HuH-7.5 (cell line): ENCODE measurements around the gene GFM1.
A peak's percentile ranks its signal among the peaks of the same experiment; 100 is the strongest.

Experiments used
- DNase-seq: peaks from one replicate; pipeline ENCODE4 v3.0.0; 2011; ENCODE audit warnings: low spot score

The GFM1 gene

DNA sequence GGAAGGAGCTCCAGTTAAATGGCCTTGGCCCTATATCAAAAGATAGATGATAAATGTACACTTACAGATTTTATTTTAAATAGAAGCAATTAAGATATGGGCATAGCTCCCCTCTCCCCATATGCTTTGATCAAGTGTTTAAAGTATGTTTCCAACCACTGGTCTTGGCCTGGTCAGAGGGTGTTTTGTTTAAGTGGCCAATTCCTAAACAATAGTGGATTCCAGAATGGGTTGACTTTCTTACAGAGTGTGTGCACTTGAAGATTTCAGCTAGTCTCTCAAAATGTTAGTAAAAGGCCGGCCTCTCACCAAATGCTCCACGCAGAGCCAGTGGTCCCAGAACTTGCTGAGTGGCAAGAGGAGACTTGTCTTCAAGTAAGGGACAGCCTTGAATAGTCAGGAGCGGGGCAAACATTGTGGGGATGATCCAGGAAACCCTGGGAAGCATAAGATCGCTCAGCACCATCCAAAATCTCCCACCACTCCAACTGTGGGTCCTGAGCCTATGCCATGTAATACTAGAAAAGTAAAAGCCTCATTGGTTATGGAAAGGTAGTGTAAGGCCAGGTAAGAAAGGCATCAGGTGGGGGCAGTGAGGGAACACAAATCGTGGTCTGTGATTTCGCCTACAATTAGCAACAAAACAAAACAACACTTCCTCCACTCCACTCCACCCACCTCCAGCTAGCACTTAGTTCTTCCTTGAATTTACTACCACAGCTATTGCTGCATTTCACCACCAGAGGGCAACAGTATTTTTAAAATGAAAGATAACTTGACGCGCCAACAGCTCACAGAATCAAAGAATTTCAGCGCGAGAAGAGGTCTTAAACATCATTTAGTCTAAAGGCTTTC is 83.1 kb downstream of the GFM1 start:
- DNase-seq: peak; percentile 72

DNA sequence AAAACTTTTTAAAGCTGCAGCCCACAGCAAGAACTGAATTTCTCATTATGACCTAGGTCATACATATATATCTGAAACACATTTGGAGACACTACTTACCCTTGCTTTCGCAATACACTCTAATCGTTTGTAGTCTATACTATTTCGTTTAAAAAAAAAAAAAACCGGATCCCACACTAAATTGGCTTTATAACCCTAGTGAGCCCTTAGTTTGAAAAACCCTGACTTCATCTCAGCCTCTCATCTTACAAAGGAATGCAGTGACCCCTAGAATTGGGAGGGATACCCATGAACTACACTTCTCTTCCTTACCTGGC is 83.7 kb downstream of the GFM1 start:
- DNase-seq: no peak

DNA sequence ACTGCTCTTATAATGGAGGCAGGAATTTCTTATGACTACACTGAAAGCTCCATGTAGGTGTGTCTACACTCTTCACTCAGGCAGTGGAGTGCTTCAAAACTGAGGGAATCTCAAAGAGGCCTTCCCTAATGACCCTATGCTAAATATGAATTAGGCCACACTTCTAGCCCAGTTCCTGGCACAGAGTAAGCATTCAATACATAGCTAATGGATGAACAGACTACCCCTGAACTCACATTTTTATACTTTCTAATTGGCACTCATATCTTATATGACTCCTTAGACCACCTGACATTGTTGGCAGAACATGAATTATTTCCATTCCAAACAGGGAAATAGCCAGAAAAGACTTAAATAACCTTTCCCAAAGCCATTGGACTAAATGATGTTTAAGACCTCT is 84.5 kb downstream of the GFM1 start:
- DNase-seq: no peak

DNA sequence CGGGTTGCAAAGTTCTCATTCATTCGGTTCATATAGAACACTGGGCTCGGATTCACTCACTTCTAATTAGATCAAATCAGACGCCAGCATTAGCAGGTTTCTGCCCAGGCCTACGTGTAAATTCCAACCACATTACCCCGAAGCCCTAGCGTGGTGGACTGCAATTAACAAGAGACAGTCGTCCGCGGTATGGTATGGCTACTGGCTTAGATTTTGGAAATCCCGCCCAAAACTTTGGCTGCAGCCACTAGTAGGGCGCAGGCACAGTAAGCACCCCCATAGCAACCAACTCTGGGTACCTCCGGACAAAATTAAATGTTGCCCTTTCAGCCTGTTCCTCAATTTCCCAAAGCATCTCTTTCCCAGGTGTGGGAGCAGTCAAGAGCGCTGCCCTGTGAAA is 87.2 kb downstream of the GFM1 start:
- no peak for DNase-seq

DNA sequence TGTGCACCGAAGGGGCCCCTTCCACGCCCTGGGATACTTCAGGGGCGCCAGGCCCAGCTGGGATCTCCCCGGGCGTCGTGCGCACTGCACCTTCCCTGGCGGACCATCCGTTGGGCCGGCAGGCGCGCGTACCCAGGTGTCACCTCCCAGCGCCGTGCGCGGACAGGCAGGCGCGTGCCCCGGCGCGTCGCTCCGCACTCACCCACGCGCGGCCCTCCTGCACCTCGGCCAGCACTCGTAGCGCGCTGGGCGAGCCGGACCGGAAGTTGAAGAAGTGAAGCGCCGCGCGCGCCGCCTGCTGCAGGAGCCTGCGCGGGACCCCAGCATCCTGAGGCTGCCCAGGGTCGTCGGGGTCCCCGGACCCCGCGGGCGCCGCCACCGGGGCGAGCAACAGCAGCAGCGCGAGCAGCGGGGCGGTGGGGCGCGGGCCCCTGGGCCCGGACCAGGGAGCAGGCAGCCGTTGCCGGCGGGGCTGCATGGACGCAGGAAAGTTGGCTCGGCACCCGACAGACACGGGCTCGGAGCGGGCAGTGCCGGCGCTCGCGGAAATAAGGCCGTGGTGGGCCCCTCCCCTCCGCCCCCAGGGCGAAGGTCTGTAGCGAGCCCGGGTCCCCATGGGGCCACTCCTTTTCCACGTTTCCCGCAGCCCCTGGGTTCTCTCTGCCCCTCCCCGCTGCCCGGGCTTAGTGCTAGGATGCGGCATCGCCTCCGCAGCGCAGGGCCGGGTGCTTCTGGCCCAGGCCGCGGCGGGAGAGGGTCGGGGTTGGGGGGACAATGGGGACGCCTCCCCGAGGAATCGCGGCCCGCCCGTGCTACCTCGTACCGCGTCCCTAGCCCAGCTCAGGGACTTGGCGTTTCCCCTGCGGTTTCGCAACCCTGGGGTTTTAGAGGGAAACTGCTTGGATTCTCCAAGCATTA is 87.9 kb downstream of the GFM1 start, which contains the start of gene RARRES1:
RARRES1 (minus strand) TSS at position 520 of the 918 bp plus-strand sequence; CDS start at position 478, 42 bp downstream.
- no peak for DNase-seq

DNA sequence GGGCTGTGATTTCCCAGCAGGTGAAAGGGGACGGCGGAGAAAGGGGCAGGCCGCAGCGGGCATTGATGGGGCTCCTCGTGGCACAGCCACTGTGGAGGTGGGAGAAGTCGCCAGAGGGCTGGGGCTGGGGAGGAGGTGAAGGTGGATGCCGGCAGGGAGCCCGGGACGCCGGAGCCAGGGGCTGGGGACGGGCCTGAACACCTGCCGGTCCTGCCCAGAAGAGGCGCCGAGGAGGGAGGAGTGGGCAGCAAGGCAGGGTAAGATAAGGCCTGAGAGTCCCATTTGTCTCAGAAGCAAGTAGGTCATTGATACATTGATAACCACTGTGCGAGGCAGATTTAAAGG is 88.5 kb downstream of the GFM1 start:
- no peak for DNase-seq

DNA sequence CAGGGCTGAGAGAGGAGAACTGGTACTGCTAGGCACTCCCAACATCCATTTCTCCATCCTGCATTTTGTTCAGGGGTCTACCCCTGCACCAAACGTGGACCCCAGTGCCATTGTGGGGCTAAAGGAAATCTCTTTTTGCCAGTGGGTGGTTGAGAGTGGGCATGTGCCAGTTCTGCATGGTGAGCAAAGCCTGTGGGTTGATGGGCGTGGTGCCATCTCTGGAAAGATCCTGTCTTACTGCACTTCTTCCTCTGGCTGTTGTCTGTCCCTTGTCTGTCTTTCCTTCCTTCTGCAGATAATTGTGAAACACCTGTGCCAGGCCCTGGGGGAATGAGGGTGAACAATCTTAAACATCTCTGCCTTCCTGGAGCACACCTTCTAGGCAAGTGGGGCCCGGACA is 89.3 kb downstream of the GFM1 start:
- DNase-seq: no peak

DNA sequence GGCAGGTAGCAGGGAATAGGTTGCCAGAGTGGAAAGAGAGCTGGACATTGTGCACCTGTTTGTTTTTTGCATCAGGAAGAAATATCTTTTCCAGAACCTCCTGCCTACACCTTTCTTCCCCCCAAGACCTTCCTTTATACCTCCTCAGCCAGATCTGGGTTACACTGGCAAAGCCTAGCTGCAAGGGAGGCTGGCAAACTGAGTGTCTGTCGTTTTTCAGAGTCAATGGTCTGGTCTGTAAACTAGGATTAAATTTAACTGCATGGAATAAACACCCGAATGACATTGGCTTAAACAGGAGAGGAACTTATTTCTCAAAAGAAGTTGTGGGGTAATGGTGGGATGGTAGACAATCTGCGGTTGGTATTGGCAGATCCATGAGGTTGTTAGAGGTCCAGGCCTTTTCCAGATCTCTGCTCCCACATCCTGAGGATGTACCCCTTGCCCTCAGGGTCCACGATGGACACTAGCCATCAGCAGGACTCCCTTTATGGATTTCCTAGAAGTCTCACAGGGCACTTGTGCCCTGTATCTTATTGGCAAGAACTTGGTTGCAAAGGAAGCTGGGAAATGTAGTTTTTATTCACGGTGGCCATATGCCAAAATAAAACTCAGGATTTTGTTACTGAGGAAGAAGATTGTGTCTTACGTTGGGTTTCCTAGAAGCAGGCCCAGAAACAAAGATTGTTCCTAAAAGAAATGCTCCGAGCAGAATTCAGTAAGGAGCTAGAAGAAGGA is 91.1 kb downstream of the GFM1 start:
- no peak for DNase-seq

DNA sequence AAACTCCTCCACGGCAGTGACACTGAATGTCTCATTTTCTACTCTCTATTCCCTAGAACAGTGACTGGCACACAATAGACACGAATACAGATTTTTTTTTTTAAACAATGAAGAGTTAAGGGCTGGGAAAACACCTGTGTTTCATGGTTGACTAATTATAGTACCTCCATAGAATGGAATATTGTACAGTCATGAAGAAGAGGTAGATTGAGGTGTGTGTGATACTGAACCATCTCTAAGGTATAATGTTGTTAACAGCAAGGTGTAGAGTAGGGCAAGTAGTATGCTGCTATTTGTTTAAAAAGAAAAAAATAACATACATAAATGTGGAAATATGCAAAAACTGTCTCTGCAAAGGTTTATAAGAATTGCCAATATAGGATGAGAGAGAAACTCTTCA is 93.1 kb downstream of the GFM1 start:
- DNase-seq: no peak

DNA sequence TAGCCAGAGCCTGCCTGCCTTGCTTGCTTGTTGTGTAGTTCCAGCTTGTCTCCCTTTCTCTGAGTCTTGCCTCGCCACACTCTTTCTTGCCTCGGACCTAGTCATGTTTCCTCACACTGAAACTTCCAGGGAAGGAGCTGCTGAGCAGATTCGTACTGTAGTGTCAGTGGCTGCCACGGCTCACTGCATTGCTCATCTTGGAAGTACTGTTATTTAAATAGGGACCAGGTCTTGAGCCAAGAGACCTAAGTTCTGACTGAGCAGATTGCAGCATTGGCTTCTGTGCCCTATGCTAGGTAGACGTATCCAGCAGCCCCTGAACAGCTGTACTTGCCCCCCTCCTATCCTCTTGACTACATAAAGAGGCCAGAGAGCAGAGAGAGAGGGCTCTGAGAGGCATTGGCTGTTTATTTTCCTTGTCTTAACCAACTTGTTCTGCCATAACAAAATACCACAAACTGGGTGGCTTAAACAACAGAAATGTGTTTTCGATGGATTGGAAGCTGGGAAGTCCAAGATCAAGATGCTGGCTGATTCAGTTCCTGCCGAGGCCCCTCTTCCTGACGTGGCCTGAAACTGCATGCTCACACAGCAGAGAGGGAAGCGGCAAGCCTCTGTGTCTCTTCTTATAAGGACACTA is 93.8 kb downstream of the GFM1 start:
- no peak for DNase-seq

DNA sequence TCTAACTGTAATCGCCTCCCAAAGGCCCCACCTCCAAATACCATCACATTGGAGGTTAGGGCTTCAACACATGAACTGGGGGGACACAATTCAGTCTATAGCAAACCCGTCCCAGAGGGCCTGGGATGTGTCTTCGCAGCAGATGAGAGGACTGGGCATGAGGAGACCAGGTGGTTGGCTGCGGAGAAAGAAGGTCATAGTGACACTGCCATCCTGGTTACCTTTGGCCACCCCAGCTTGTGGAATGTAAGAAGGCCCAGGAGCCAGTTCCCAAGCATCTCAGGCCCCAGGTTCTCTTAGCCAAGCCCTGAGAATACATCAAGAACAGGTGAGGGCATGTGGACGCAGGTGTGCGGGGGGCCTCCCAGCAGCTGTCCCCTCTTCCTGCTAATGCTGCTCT is 94.3 kb downstream of the GFM1 start:
- no peak for DNase-seq

DNA sequence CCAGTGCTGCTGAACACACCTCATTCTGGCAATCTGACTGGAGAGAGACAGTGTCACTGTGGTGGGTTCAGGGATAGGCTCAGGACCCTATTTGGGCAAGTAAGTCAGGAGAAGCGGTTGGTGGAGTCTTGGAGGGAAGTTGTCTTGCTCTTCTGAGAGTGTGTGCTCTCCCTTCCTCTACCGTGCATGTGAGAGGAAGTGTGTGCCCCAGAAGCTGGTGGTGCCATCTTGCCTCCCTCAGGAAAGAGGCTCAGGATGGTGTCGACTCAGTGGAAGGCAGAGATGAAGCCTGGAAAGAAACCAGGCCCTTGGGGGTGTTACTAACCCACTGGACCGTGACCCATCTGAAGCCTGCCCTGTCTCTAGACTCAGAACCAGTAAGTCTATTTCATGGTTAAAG is 94.8 kb downstream of the GFM1 start:
- DNase-seq: no peak

DNA sequence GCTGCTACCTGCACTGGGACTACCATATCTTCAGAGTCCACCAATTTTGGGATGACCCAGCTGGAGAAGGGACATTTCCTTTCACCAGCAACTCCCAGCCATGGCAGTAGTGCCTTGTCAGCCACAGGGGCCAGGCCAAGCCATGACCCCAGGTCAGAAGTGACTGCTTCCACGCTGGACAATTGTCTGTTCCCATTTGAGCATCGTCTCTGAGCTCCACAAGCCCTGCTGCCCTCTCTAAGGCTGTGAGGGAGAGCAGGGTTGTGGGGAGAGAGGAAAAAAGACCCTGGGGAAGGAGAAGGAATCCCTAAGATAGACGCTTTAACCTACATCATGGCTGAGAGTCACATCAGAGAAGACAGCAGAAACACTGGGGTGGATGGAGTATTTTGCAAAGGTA is 95.3 kb downstream of the GFM1 start:
- DNase-seq: no peak
